ENCODE data around the gene RTN4IP1. TPM values are rescaled to one million over a fixed set of nuclear protein-coding genes. Genes with fewer than 3 reads are reported as not detected.
"Not testable (repeated sequence)": the region's sequence is repeated elsewhere in the genome, so short reads cannot be mapped to it uniquely, and the experiment has no call there.

The RTN4IP1 gene
- total RNA-seq, 1 donor from 2014 or later: 0.43 TPM

GRCh38 chr6:106628658-106629102, 618 bp downstream of the RTN4IP1 start:
- no peak for DNase-seq (ENCODE audit: low spot score in 2 of 2)
- Histone ChIP-seq H3K4me3 (peak overlapping the region; percentile 64 to 91), H3K27me3 (no peaks in the 10 kb centered on the region), H3K27ac (peak overlapping the region; percentile 68 to 71), H3K4me1 (peaks cover 0 to 7% of the 10 kb centered on the region in 2 donors), H3K9me3 (no peaks in the 10 kb centered on the region), H3K36me3 (no peaks in the 10 kb centered on the region)
- no peak for TF ChIP-seq CTCF (IDR thresholded peaks at IDR 0.05)
- intact Hi-C loops (cut with DNase I): loop anchor here (1.0 kb wide), 2 partner anchors 111 to 303 kb away; partner anchors contain the start of gene ATG5

- DNase-seq (ENCODE audit: low spot score in 2 of 2); H3K27me3 ChIP-seq; H3K4me1 ChIP-seq; H3K9me3 ChIP-seq; intact Hi-C loops (cut with DNase I); H3K4me3 ChIP-seq; H3K27ac ChIP-seq; H3K36me3 ChIP-seq: not testable (repeated sequence)
Observed at GRCh38 chr6:106627760-106628159, 1.5 kb downstream of the RTN4IP1 start.

- no peak for DNase-seq (ENCODE audit: low spot score in 2 of 2)
- H3K4me1 ChIP-seq: peaks cover 0 to 7% of the 10 kb centered on the region in 2 donors
- no peaks in the 10 kb centered on the region for H3K27me3 ChIP-seq
- H3K36me3 ChIP-seq: peaks cover 0 to 4% of the 10 kb centered on the region in 2 donors
- TF ChIP-seq CTCF (IDR thresholded peaks at IDR 0.05): no peak
- H3K27ac ChIP-seq: no peak overlapping the region
- intact Hi-C loops (cut with DNase I): no loop called here
- H3K4me3 ChIP-seq: no peak overlapping the region
- H3K9me3 ChIP-seq: no peaks in the 10 kb centered on the region
Observed at GRCh38 chr6:106626485-106626884, 2.8 kb downstream of the RTN4IP1 start.

- DNase-seq (ENCODE audit: low spot score in 2 of 2): no peak
- Histone ChIP-seq H3K9me3 (no peaks in the 10 kb centered on the region), H3K27ac (no peak overlapping the region), H3K4me1 (no peaks in the 10 kb centered on the region), H3K4me3 (no peak overlapping the region), H3K36me3 (peaks cover 0 to 4% of the 10 kb centered on the region in 2 donors), H3K27me3 (no peaks in the 10 kb centered on the region)
- intact Hi-C loops (cut with DNase I): no loop called here
- no peak for TF ChIP-seq CTCF (IDR thresholded peaks at IDR 0.05)
Observed at GRCh38 chr6:106623039-106623438, 6.3 kb downstream of the RTN4IP1 start.

GRCh38 chr6:106622412-106622811, 6.9 kb downstream of the RTN4IP1 start:
- TF ChIP-seq CTCF (IDR thresholded peaks at IDR 0.05): no peak
- no peaks in the 10 kb centered on the region for H3K27me3 ChIP-seq
- no peak overlapping the region for H3K4me3 ChIP-seq
- DNase-seq (ENCODE audit: low spot score in 2 of 2): no peak
- intact Hi-C loops (cut with DNase I): no loop called here
- peaks cover 0 to 4% of the 10 kb centered on the region in 2 donors for H3K36me3 ChIP-seq
- no peak overlapping the region for H3K27ac ChIP-seq
- no peaks in the 10 kb centered on the region for H3K4me1 ChIP-seq
- H3K9me3 ChIP-seq: no peaks in the 10 kb centered on the region

GRCh38 chr6:106620931-106621672, 8.2 kb downstream of the RTN4IP1 start:
- Histone ChIP-seq H3K36me3 (peaks cover 0 to 4% of the 10 kb centered on the region in 2 donors), H3K4me1 (no peaks in the 10 kb centered on the region), H3K4me3 (no peak overlapping the region), H3K27me3 (no peaks in the 10 kb centered on the region), H3K9me3 (no peaks in the 10 kb centered on the region), H3K27ac (no peak overlapping the region)
- no peak for TF ChIP-seq CTCF (IDR thresholded peaks at IDR 0.05)
- intact Hi-C loops (cut with DNase I): no loop called here
- DNase-seq (ENCODE audit: low spot score in 2 of 2): no peak
